GM12891 (cell line): ENCODE results near the gene PDGFC.

ENCODE experiments used
- POLR2A ChIP-seq: IDR thresholded peaks from 2 replicates; pipeline ENCODE4 v1.6.1; 2011; ENCODE audit warnings: low read depth, low read length, control low read depth
- POLR2AphosphoS5 ChIP-seq: IDR thresholded peaks from 2 replicates; pipeline ENCODE4 v1.6.1; 2011; ENCODE audit warnings: low read depth, low read length, control low read depth

- TF ChIP-seq POLR2A (no peak), POLR2AphosphoS5 (no peak)
Measured at GRCh38 chr4:156953951-156954350, 17.6 kb downstream of the PDGFC start.
